ENCODE measurements around the gene ILDR2.

ILDR2 gene

GRCh38 chr1:166907763-166908162, 67.6 kb downstream of the ILDR2 start:
- no peak for TF ChIP-seq CTCF (IDR thresholded peaks at IDR 0.05; ENCODE audit: poor library complexity, severe bottlenecking)
- Histone ChIP-seq H3K27me3 (ENCODE audit: insufficient read depth, poor library complexity, severe bottlenecking) (no peaks in the 10 kb centered on the region), H3K4me3 (ENCODE audit: severe bottlenecking) (no peak overlapping the region), H3K4me1 (ENCODE audit: insufficient read depth, poor library complexity, severe bottlenecking) (no peaks in the 10 kb centered on the region), H3K27ac (ENCODE audit: poor library complexity, severe bottlenecking) (no peak overlapping the region), H3K36me3 (ENCODE audit: low read depth) (no peaks in the 10 kb centered on the region), H3K9me3 (ENCODE audit: severe bottlenecking) (no peaks in the 10 kb centered on the region)
- no peak for ATAC-seq (ENCODE audit: low read depth)
- DNase-seq (ENCODE audit: low spot score) = no peak

GRCh38 chr1:166907051-166907450, 68.3 kb downstream of the ILDR2 start:
- Histone ChIP-seq H3K4me1 (ENCODE audit: insufficient read depth, poor library complexity, severe bottlenecking) (no peaks in the 10 kb centered on the region), H3K36me3 (ENCODE audit: low read depth) (no peaks in the 10 kb centered on the region), H3K27me3 (ENCODE audit: insufficient read depth, poor library complexity, severe bottlenecking) (no peaks in the 10 kb centered on the region), H3K4me3 (ENCODE audit: severe bottlenecking) (no peak overlapping the region), H3K27ac (ENCODE audit: poor library complexity, severe bottlenecking) (no peak overlapping the region), H3K9me3 (ENCODE audit: severe bottlenecking) (no peaks in the 10 kb centered on the region)
- ATAC-seq (ENCODE audit: low read depth) = no peak
- no peak for TF ChIP-seq CTCF (IDR thresholded peaks at IDR 0.05; ENCODE audit: poor library complexity, severe bottlenecking)
- no peak for DNase-seq (ENCODE audit: low spot score)

GRCh38 chr1:166906647-166907046, 68.7 kb downstream of the ILDR2 start:
- Histone ChIP-seq H3K9me3 (ENCODE audit: severe bottlenecking) (no peaks in the 10 kb centered on the region), H3K4me1 (ENCODE audit: insufficient read depth, poor library complexity, severe bottlenecking) (no peaks in the 10 kb centered on the region), H3K27me3 (ENCODE audit: insufficient read depth, poor library complexity, severe bottlenecking) (no peaks in the 10 kb centered on the region), H3K27ac (ENCODE audit: poor library complexity, severe bottlenecking) (no peak overlapping the region), H3K36me3 (ENCODE audit: low read depth) (no peaks in the 10 kb centered on the region), H3K4me3 (ENCODE audit: severe bottlenecking) (no peak overlapping the region)
- DNase-seq (ENCODE audit: low spot score) (no peak), ATAC-seq (ENCODE audit: low read depth) (no peak)
- no peak for TF ChIP-seq CTCF (IDR thresholded peaks at IDR 0.05; ENCODE audit: poor library complexity, severe bottlenecking)

GRCh38 chr1:166905900-166906299, 69.4 kb downstream of the ILDR2 start:
- Histone ChIP-seq H3K4me3 (ENCODE audit: severe bottlenecking) (no peak overlapping the region), H3K9me3 (ENCODE audit: severe bottlenecking) (no peaks in the 10 kb centered on the region), H3K27ac (ENCODE audit: poor library complexity, severe bottlenecking) (no peak overlapping the region), H3K27me3 (ENCODE audit: insufficient read depth, poor library complexity, severe bottlenecking) (no peaks in the 10 kb centered on the region), H3K4me1 (ENCODE audit: insufficient read depth, poor library complexity, severe bottlenecking) (no peaks in the 10 kb centered on the region), H3K36me3 (ENCODE audit: low read depth) (no peaks in the 10 kb centered on the region)
- ATAC-seq (ENCODE audit: low read depth) (no peak; the same call in 2 of the 3 replicates), DNase-seq (ENCODE audit: low spot score) (no peak)
- no peak for TF ChIP-seq CTCF (IDR thresholded peaks at IDR 0.05; ENCODE audit: poor library complexity, severe bottlenecking)

GRCh38 chr1:166905136-166905535, 70.2 kb downstream of the ILDR2 start:
- no peaks in the 10 kb centered on the region for H3K4me1 ChIP-seq (ENCODE audit: insufficient read depth, poor library complexity, severe bottlenecking)
- H3K36me3 ChIP-seq (ENCODE audit: low read depth) = no peaks in the 10 kb centered on the region
- no peaks in the 10 kb centered on the region for H3K27me3 ChIP-seq (ENCODE audit: insufficient read depth, poor library complexity, severe bottlenecking)
- H3K27ac ChIP-seq (ENCODE audit: poor library complexity, severe bottlenecking) = no peak overlapping the region
- DNase-seq (ENCODE audit: low spot score) (no peak), ATAC-seq (ENCODE audit: low read depth) (no peak)
- no peak for TF ChIP-seq CTCF (IDR thresholded peaks at IDR 0.05; ENCODE audit: poor library complexity, severe bottlenecking)
- H3K9me3 ChIP-seq (ENCODE audit: severe bottlenecking) = no peaks in the 10 kb centered on the region
- no peak overlapping the region for H3K4me3 ChIP-seq (ENCODE audit: severe bottlenecking)
